Measurements from ENCODE around the gene GALNTL6. TPM values are rescaled to one million over a fixed set of nuclear protein-coding genes. Genes with fewer than 3 reads are reported as not detected.

The GALNTL6 gene
- total and polyA plus RNA-seq, 2 experiments from 2014 or later = not detected

- Histone ChIP-seq H3K27ac (no peak overlapping the region), H3K9ac (no peak overlapping the region), H3F3A (ENCODE audit: insufficient read depth) (no peaks in the 10 kb centered on the region), H3K79me2 (ENCODE audit: insufficient read depth) (no peaks in the 10 kb centered on the region), H3K4me3 (no peak overlapping the region), H4K20me1 (ENCODE audit: insufficient read depth) (no peaks in the 10 kb centered on the region), H3K9me3 (ENCODE audit: low read depth) (no peaks in the 10 kb centered on the region), H2AFZ (no peak overlapping the region), H3K27me3 (replicated peaks; ENCODE audit: insufficient read depth) (no peaks in the 10 kb centered on the region), H3K9me2 (ENCODE audit: insufficient read depth) (no peaks in the 10 kb centered on the region), H3K36me3 (ENCODE audit: low read depth) (no peaks in the 10 kb centered on the region), H3K4me1 (ENCODE audit: insufficient read depth) (no peaks in the 10 kb centered on the region), H3K4me2 (ENCODE audit: unreplicated experiment) (no peak overlapping the region)
- no peak for DNase-seq
- in situ Hi-C loops (cut with MboI) = no loop called here
- WGBS, 2 experiments (ENCODE audit: low coverage in 1 of 2, low lambda C conversion rate in 2 of 2, missing lambda C conversion rate in 2 of 2) = 19 to 23% methylated on average over 2 of the region's 2 CpGs
- no peak for TF ChIP-seq EZH2 (IDR thresholded peaks at IDR 0.05; ENCODE audit: insufficient read depth, poor library complexity, severe bottlenecking)
- TF ChIP-seq EZH2phosphoT487 (IDR thresholded peaks at IDR 0.05; ENCODE audit: insufficient read depth, low read depth) = no peak
These were observed 806.6 kb downstream of the GALNTL6 start for GRCh38 chr4:172619798-172620197.

- WGBS, 2 experiments (ENCODE audit: low coverage in 1 of 2, low lambda C conversion rate in 2 of 2, missing lambda C conversion rate in 2 of 2) = 19 to 27% methylated on average over 3 of the region's 3 CpGs
- Histone ChIP-seq H4K20me1 (ENCODE audit: insufficient read depth) (no peaks in the 10 kb centered on the region), H3K9ac (no peak overlapping the region), H3K4me1 (ENCODE audit: insufficient read depth) (no peaks in the 10 kb centered on the region), H3K9me3 (ENCODE audit: low read depth) (no peaks in the 10 kb centered on the region), H2AFZ (no peak overlapping the region), H3K4me2 (ENCODE audit: unreplicated experiment) (no peak overlapping the region), H3K9me2 (ENCODE audit: insufficient read depth) (no peaks in the 10 kb centered on the region), H3K79me2 (ENCODE audit: insufficient read depth) (no peaks in the 10 kb centered on the region), H3K4me3 (no peak overlapping the region), H3K36me3 (ENCODE audit: low read depth) (no peaks in the 10 kb centered on the region), H3K27me3 (replicated peaks; ENCODE audit: insufficient read depth) (no peaks in the 10 kb centered on the region), H3K27ac (no peak overlapping the region), H3F3A (ENCODE audit: insufficient read depth) (no peaks in the 10 kb centered on the region)
- in situ Hi-C loops (cut with MboI) = no loop called here
- DNase-seq = no peak
- TF ChIP-seq EZH2phosphoT487 (IDR thresholded peaks at IDR 0.05; ENCODE audit: insufficient read depth, low read depth) = no peak
- TF ChIP-seq EZH2 (IDR thresholded peaks at IDR 0.05; ENCODE audit: insufficient read depth, poor library complexity, severe bottlenecking) = no peak
These were observed 815.1 kb downstream of the GALNTL6 start for GRCh38 chr4:172628263-172628662.

DNA sequence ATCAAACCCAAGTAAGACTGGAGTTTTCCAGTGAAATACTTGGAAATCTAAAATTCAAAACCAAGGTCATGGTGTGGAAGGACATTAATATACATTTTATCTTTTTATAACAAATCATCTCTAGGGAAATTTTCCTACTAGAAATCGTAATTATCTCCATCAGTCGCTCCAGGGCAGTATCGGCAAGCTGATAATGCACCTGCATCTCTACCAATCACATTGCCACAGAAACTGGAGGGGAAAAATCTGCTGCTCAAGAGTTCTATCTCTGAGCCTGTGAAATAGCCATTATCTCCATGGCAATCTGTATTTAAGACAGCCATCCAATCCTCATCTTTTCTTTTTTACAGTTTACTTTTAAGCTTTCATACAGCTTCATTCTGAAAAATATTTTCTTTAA is 817.1 kb downstream of the GALNTL6 start:
- Histone ChIP-seq H3K4me1 (ENCODE audit: insufficient read depth) (no peaks in the 10 kb centered on the region), H3F3A (ENCODE audit: insufficient read depth) (no peaks in the 10 kb centered on the region), H3K9me3 (ENCODE audit: low read depth) (no peaks in the 10 kb centered on the region), H4K20me1 (ENCODE audit: insufficient read depth) (no peaks in the 10 kb centered on the region), H3K4me3 (no peak overlapping the region), H2AFZ (no peak overlapping the region), H3K9me2 (ENCODE audit: insufficient read depth) (no peaks in the 10 kb centered on the region), H3K79me2 (ENCODE audit: insufficient read depth) (no peaks in the 10 kb centered on the region), H3K27me3 (replicated peaks; ENCODE audit: insufficient read depth) (no peaks in the 10 kb centered on the region), H3K27ac (no peak overlapping the region), H3K4me2 (ENCODE audit: unreplicated experiment) (no peak overlapping the region), H3K9ac (no peak overlapping the region), H3K36me3 (ENCODE audit: low read depth) (no peaks in the 10 kb centered on the region)
- in situ Hi-C loops (cut with MboI) = no loop called here
- WGBS, 2 experiments (ENCODE audit: low coverage in 1 of 2, low lambda C conversion rate in 2 of 2, missing lambda C conversion rate in 2 of 2) = 27 to 34% methylated on average over 3 of the region's 3 CpGs
- TF ChIP-seq EZH2phosphoT487 (IDR thresholded peaks at IDR 0.05; ENCODE audit: insufficient read depth, low read depth) (no peak), EZH2 (IDR thresholded peaks at IDR 0.05; ENCODE audit: insufficient read depth, poor library complexity, severe bottlenecking) (no peak)
- no peak for DNase-seq

DNA sequence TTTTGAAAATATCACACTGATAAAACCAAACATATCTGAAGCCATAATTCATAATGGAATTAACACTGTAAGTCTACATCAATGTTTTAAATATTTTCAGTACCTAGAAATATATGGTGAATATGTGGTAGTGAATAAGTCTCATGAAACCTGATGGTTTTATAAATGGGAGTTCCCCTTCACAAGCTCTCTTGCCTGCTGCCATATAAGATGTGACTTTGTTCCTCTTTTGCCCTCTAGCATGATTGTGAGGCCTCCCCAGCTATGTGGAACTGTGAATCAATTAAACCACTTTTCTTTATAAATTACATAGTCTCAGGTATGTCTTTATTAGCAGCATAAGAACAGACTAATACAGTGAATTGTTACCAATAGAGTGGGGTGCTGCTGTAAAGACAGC is 818.6 kb downstream of the GALNTL6 start:
- no peak overlapping the region for H3K9ac ChIP-seq
- in situ Hi-C loops (cut with MboI) = no loop called here
- no peak overlapping the region for H2AFZ ChIP-seq
- no peak overlapping the region for H3K27ac ChIP-seq
- no peaks in the 10 kb centered on the region for H3K4me1 ChIP-seq (ENCODE audit: insufficient read depth)
- no peak overlapping the region for H3K4me3 ChIP-seq
- DNase-seq = no peak
- no peaks in the 10 kb centered on the region for H3K36me3 ChIP-seq (ENCODE audit: low read depth)
- no peak for TF ChIP-seq EZH2phosphoT487 (IDR thresholded peaks at IDR 0.05; ENCODE audit: insufficient read depth, low read depth)
- TF ChIP-seq EZH2 (IDR thresholded peaks at IDR 0.05; ENCODE audit: insufficient read depth, poor library complexity, severe bottlenecking) = no peak
- H3K27me3 ChIP-seq (replicated peaks; ENCODE audit: insufficient read depth) = no peaks in the 10 kb centered on the region
- H3K9me3 ChIP-seq (ENCODE audit: low read depth) = no peaks in the 10 kb centered on the region
- no peaks in the 10 kb centered on the region for H4K20me1 ChIP-seq (ENCODE audit: insufficient read depth)
- no peaks in the 10 kb centered on the region for H3F3A ChIP-seq (ENCODE audit: insufficient read depth)
- H3K79me2 ChIP-seq (ENCODE audit: insufficient read depth) = no peaks in the 10 kb centered on the region
- no peaks in the 10 kb centered on the region for H3K9me2 ChIP-seq (ENCODE audit: insufficient read depth)
- no peak overlapping the region for H3K4me2 ChIP-seq (ENCODE audit: unreplicated experiment)

- WGBS, 2 experiments (ENCODE audit: low coverage in 1 of 2, low lambda C conversion rate in 2 of 2, missing lambda C conversion rate in 2 of 2) = 17 to 37% methylated on average over 2 of the region's 2 CpGs
- no peak for DNase-seq
- Histone ChIP-seq H3K9me3 (ENCODE audit: low read depth) (no peaks in the 10 kb centered on the region), H3K9me2 (ENCODE audit: insufficient read depth) (no peaks in the 10 kb centered on the region), H4K20me1 (ENCODE audit: insufficient read depth) (no peaks in the 10 kb centered on the region), H3K27ac (no peak overlapping the region), H3K4me3 (no peak overlapping the region), H3K4me1 (ENCODE audit: insufficient read depth) (no peaks in the 10 kb centered on the region), H3K9ac (no peak overlapping the region), H2AFZ (no peak overlapping the region), H3K27me3 (replicated peaks; ENCODE audit: insufficient read depth) (no peaks in the 10 kb centered on the region), H3K4me2 (ENCODE audit: unreplicated experiment) (no peak overlapping the region), H3K79me2 (ENCODE audit: insufficient read depth) (no peaks in the 10 kb centered on the region), H3K36me3 (ENCODE audit: low read depth) (no peaks in the 10 kb centered on the region), H3F3A (ENCODE audit: insufficient read depth) (no peaks in the 10 kb centered on the region)
- in situ Hi-C loops (cut with MboI) = no loop called here
- no peak for TF ChIP-seq EZH2 (IDR thresholded peaks at IDR 0.05; ENCODE audit: insufficient read depth, poor library complexity, severe bottlenecking)
- TF ChIP-seq EZH2phosphoT487 (IDR thresholded peaks at IDR 0.05; ENCODE audit: insufficient read depth, low read depth) = no peak
These were observed 835.3 kb downstream of the GALNTL6 start for GRCh38 chr4:172648471-172648870.
